ENCODE data around the gene FBXL13. TPM values are rescaled to one million over a fixed set of nuclear protein-coding genes. Genes with fewer than 3 reads are reported as not detected.

FBXL13 gene
- total RNA-seq, 2 experiments from 2014 or later: 1.6 to 2.0 TPM

- Histone ChIP-seq H2AFZ (ENCODE audit: low read length) (no peak overlapping the region), H3K27ac (ENCODE audit: low read depth, low read length, poor library complexity, severe bottlenecking) (no peak overlapping the region), H3K9me3 (ENCODE audit: low read length) (no peaks in the 10 kb centered on the region), H3K79me2 (ENCODE audit: insufficient read depth, low read depth, low read length) (no peaks in the 10 kb centered on the region), H4K20me1 (ENCODE audit: insufficient read depth, low read length) (no peaks in the 10 kb centered on the region), H3K4me2 (ENCODE audit: low read length) (no peak overlapping the region), H3K36me3 (ENCODE audit: insufficient read depth, low read length) (no peaks in the 10 kb centered on the region), H3K9me2 (ENCODE audit: insufficient read depth, low read length) (no peaks in the 10 kb centered on the region), H3K4me1 (ENCODE audit: insufficient read depth, low read length, poor library complexity, severe bottlenecking) (no peaks in the 10 kb centered on the region), H3K4me3 (ENCODE audit: low read depth, low read length, poor library complexity, severe bottlenecking) (no peak overlapping the region)
- intact Hi-C loops (cut with micrococcal nuclease; ENCODE audit: unreplicated experiment): no loop called here
- DNase-seq (ENCODE audit: low spot score): no peak
- CTCF ChIA-PET (ENCODE audit: unreplicated experiment): no interaction called here
- BruUV-seq (replicated peaks): no TSS peak
- TF ChIP-seq, protein P1, sequence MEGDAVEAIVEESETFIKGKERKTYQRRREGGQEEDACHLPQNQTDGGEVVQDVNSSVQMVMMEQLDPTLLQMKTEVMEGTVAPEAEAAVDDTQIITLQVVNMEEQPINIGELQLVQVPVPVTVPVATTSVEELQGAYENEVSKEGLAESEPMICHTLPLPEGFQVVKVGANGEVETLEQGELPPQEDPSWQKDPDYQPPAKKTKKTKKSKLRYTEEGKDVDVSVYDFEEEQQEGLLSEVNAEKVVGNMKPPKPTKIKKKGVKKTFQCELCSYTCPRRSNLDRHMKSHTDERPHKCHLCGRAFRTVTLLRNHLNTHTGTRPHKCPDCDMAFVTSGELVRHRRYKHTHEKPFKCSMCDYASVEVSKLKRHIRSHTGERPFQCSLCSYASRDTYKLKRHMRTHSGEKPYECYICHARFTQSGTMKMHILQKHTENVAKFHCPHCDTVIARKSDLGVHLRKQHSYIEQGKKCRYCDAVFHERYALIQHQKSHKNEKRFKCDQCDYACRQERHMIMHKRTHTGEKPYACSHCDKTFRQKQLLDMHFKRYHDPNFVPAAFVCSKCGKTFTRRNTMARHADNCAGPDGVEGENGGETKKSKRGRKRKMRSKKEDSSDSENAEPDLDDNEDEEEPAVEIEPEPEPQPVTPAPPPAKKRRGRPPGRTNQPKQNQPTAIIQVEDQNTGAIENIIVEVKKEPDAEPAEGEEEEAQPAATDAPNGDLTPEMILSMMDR (conservative IDR thresholded peaks at IDR 0.05; ENCODE audit: low read length): no peak
- no peak for TF ChIP-seq EZH2phosphoT487 (IDR thresholded peaks at IDR 0.05; ENCODE audit: borderline replicate concordance, low read depth, low read length)
- POLR2A ChIA-PET: no interaction called here
Observed at GRCh38 chr7:102931757-102932156, 142.8 kb downstream of the FBXL13 start.

DNA sequence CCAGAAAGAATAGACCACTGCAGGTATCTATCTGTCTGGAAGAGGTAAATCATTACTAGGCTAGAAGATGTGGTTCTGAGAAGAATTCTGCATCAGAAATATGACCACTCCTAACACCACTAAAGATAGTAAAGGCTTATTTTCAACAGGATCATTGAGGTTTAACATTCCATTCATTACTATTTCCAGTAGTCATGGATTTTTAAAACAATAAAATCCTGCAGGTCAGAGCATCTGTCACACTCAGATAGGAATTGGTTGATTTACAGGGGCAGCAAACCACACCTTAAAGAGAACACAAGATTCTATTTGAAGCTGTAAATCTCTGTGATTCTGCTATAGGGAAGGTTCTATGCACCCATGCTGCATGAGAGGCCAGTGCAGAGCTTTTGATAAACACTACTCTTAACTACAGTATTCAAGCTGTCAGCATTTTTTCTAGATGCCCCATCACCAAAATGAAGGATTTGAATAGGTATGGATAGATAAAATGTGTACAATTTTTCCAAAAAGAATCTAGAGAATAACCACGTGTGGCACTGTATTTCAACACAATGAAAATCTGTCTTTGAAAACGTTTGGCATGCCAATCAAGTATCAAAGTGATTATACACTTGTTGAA is 147.2 kb downstream of the FBXL13 start:
- no peaks in the 10 kb centered on the region for H3K4me1 ChIP-seq (ENCODE audit: insufficient read depth, low read length, poor library complexity, severe bottlenecking)
- no peak overlapping the region for H3K4me2 ChIP-seq (ENCODE audit: low read length)
- no TSS peak for BruUV-seq (replicated peaks)
- DNase-seq (ENCODE audit: low spot score): no peak
- intact Hi-C loops (cut with micrococcal nuclease; ENCODE audit: unreplicated experiment): no loop called here
- no peak overlapping the region for H3K27ac ChIP-seq (ENCODE audit: low read depth, low read length, poor library complexity, severe bottlenecking)
- no peaks in the 10 kb centered on the region for H3K36me3 ChIP-seq (ENCODE audit: insufficient read depth, low read length)
- no peaks in the 10 kb centered on the region for H3K79me2 ChIP-seq (ENCODE audit: insufficient read depth, low read depth, low read length)
- TF ChIP-seq, protein P1 (conservative IDR thresholded peaks at IDR 0.05; ENCODE audit: low read length): no peak
- no peak for TF ChIP-seq EZH2phosphoT487 (IDR thresholded peaks at IDR 0.05; ENCODE audit: borderline replicate concordance, low read depth, low read length)
- no peaks in the 10 kb centered on the region for H3K9me2 ChIP-seq (ENCODE audit: insufficient read depth, low read length)
- H2AFZ ChIP-seq (ENCODE audit: low read length): no peak overlapping the region
- no peaks in the 10 kb centered on the region for H4K20me1 ChIP-seq (ENCODE audit: insufficient read depth, low read length)
- no peak overlapping the region for H3K4me3 ChIP-seq (ENCODE audit: low read depth, low read length, poor library complexity, severe bottlenecking)
- ChIA-PET CTCF (ENCODE audit: unreplicated experiment) (no interaction called here), POLR2A (interaction anchor here (0.6 kb wide), 1 partner anchor 82 kb away, joined by 4 read pairs; no protein-coding TSS in a partner anchor)
- H3K9me3 ChIP-seq (ENCODE audit: low read length): no peaks in the 10 kb centered on the region

DNA sequence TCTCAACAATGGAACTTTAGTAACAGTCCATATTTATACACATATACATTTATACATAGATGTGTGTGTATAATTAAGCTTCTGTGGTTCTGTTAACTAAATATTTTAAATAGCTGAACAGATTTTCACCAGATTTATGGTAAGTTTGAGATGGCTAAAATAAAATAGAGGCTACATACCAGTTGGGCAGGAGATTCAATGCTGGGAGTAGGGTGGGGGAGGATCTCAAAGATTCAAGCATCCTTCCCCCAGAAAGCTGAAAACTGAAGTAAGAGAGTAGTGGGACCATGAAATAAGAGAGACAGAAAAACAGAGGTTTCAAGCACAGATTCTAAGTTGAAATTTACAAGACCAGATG is 147.8 kb downstream of the FBXL13 start:
- Histone ChIP-seq H3K4me2 (ENCODE audit: low read length) (no peak overlapping the region), H3K9me2 (ENCODE audit: insufficient read depth, low read length) (no peaks in the 10 kb centered on the region), H3K79me2 (ENCODE audit: insufficient read depth, low read depth, low read length) (no peaks in the 10 kb centered on the region), H2AFZ (ENCODE audit: low read length) (no peak overlapping the region), H3K4me1 (ENCODE audit: insufficient read depth, low read length, poor library complexity, severe bottlenecking) (no peaks in the 10 kb centered on the region), H4K20me1 (ENCODE audit: insufficient read depth, low read length) (no peaks in the 10 kb centered on the region), H3K4me3 (ENCODE audit: low read depth, low read length, poor library complexity, severe bottlenecking) (no peak overlapping the region), H3K9me3 (ENCODE audit: low read length) (no peaks in the 10 kb centered on the region), H3K27ac (ENCODE audit: low read depth, low read length, poor library complexity, severe bottlenecking) (no peak overlapping the region), H3K36me3 (ENCODE audit: insufficient read depth, low read length) (no peaks in the 10 kb centered on the region)
- BruUV-seq (replicated peaks): no TSS peak
- TF ChIP-seq EZH2phosphoT487 (IDR thresholded peaks at IDR 0.05; ENCODE audit: borderline replicate concordance, low read depth, low read length): no peak
- TF ChIP-seq, protein P1 (conservative IDR thresholded peaks at IDR 0.05; ENCODE audit: low read length): no peak
- ChIA-PET POLR2A (no interaction called here), CTCF (ENCODE audit: unreplicated experiment) (no interaction called here)
- intact Hi-C loops (cut with micrococcal nuclease; ENCODE audit: unreplicated experiment): no loop called here
- DNase-seq (ENCODE audit: low spot score): no peak

Measured in OCI-LY7 (cell line).